HG03439 (cell line): Measurements from ENCODE around the gene TENM4.
"Not testable (repeated sequence)": the region's sequence is repeated elsewhere in the genome, so short reads cannot be mapped to it uniquely, and the experiment has no call there.

ENCODE experiments used
- ATAC-seq: cut with Tn5 transposase; IDR thresholded peaks from one replicate; pipeline ENCODE4 v1.9.1; 2021; ENCODE audit warnings: mild to moderate bottlenecking, moderate library complexity; ENCODE audit not compliant: unreplicated experiment

The TENM4 gene

GRCh38 chr11:78990261-78990660 lies 450.6 kb downstream of the TENM4 start:
- ATAC-seq = no peak

DNA sequence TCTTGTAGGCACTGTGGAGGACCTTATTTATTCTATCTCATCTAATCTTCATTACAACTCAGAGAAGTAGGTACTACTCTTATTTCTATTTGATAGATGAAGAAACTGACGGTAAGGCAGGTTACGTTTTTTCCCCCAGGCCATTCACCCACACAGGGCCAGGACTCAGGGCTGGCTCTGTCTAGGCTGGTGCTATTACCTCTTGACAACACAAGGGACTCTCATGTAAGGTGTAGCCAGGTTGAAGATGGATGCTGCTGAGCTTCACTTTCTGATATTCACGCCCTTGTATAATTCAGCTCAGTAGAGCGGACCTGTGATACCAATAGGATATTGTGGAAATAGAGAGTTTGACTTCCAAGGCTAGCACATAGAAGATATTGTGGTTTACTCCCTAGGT lies 453.1 kb downstream of the TENM4 start:
- ATAC-seq = no peak

DNA sequence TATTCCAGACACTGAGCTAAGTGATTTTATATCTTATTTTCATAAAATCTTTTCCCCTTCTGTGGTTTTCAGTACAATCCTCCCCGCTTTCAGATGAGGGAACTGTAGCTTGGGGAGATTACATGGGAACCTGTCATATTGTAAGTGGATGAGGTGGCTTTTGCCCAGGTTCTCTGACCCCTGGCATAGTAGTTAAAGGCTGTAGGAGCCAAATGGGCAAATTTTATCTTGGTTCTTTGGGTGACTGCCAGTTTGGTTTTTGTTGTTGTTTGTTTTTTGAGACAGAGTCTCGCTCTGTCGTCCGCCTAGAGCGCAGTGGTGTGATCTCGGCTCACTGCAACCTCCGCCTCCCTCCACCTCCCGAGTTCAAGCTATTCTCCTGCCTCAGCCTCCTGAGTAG lies 454.5 kb downstream of the TENM4 start:
- ATAC-seq = no peak

GRCh38 chr11:78985663-78986062 lies 455.2 kb downstream of the TENM4 start:
- ATAC-seq = no peak

DNA sequence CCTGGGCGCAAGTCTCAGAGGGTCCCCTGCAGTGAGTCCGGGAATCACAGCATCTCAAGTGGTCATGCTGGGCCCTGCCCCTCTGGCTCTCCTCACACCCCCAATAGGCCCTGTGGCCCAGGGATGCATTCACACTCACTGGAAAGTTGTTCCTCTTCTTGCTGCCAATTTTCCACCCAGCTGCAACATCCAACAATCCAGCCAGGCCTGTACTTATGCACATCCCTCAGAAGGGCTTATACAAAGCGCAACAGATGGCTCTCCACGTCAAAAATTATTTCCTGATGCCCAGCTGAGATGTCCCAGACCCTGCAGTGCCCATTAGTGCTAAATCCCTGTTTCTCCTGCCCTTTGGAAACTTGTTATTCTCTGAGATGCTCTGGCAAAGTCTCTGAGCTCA lies 458.4 kb downstream of the TENM4 start:
- ATAC-seq = no peak

DNA sequence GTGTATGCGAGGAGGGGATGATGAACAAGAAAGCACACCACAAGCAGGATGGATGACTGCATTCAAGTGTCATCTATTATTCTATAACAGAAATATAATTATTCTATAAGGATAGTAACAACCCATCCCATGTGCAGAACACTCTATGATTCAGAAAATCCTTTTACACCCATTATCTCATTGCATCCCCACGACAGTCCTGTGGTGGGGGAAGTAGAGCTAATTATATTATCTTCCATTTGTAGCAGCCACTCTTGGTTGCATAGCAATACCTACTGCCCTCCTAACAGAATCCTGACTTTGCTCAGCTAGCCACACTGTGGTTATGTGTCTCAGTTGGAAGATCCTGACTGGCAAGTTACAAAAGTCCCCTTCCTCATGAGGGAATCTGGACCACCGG lies 459.7 kb downstream of the TENM4 start:
- ATAC-seq = no peak

- ATAC-seq = no peak
These were observed 462.0 kb downstream of the TENM4 start for GRCh38 chr11:78978831-78979230.

DNA sequence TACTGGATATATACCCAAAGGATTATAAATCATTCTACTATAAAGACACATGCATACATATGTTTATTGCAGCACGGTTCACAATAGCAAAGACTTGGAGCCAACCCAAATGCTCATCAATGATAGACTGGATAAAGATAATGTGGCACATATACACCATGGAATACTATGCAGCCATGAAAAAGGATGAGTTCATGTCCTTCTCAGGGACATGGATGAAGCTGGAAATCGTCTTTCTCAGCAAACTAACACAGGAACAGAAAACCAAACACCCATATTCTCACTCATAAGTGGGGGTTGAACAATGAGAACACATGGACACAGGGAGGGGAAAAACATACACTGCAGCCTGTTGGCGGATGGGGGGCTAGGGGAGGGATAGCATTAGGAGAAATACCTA lies 463.0 kb downstream of the TENM4 start:
- ATAC-seq = not testable (repeated sequence)

GRCh38 chr11:78977009-78977408 lies 463.8 kb downstream of the TENM4 start:
- ATAC-seq = no peak

DNA sequence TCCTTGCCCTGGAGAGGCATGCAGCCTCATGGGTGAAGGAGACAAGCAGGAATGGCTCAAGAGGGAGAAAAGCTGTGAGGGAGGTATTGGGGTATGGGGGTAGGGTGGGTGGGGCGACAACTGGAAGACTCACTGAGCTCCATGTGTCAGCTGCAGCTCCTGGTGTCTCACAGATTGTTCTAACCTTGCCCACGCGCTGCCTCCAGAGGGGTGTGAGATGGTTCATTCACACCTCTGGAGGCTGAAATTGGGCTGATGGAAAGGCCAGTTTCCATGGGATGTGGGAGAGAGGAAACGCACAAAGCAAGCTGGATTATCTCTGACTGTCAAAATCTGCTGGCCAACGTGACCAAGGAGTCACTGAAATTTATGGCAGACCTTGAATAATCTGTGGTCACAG lies 465.7 kb downstream of the TENM4 start:
- ATAC-seq = no peak

DNA sequence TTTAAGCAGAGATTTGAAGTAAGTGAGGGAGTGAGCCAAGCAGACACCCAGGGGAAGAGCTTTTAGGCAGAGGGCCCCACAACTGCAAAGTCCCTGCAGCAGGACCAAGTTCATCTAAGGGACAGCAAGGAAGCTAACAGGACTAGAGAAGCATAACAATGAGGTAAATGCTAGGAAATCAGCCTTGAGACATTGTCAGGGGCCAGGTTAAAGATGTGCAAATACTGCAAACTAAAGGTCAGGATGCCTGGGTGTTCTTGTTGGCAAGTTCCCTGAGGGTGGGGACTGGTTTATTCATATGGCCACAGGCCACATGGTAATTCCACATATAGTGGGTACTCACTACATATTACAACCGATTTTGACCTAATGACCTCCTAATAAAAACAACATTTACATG lies 467.0 kb downstream of the TENM4 start:
- ATAC-seq = no peak

DNA sequence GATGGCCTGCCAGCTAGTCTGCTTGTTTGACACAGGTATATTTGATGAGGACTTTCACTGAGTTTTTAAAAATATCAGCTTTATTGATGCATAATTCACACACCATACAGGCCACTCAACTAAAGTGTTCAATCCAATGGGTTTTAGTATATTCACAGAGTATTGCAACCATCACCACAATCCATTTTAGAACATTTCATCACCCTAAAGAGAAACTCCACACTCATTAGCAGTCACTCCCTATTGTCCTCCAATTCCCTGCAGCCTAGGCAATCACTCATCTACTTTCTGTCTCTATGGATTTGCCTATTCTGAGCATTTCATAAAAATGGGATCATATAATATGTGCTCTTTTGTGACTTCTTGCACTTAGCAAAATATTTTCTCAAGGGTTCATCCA lies 468.2 kb downstream of the TENM4 start:
- no peak for ATAC-seq

DNA sequence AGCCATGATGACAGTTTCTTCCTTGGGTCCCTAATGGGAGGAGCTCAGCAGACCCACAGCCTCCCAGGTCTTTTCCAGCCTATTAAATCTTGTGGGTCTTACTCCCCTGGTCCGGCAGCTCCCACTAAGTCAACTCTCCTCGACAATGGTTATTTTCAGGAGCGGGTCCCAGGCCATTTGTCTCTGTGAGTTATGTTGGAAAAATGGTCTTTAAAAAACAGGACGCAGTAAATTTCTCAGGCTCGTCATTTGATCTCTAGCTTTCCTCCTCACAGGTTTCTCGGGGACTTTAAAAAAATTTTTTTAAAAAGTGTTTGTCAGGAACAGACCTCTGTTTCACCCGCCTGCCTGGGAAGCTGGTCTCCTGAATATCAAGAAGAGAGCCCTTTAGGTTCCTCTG lies 468.7 kb downstream of the TENM4 start:
- no peak for ATAC-seq

DNA sequence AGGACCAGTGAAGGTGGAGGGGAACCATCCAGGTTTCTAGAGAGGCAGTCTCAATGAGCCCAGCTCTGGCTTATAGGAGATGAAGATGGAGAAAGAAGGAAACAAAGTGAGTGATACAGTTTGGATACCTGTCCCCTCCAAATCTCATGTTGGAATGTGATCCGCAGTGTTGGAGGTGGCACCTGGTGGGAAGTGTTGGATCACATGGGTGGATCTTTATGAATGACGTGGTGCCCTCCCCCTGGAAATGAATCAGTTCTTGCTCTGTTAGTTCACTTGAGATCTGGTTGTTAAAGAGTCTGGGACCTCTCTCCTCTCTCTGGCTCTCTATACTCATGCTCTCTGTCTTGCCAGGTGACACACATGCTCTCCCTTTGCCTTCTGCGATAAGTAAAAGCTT lies 473.0 kb downstream of the TENM4 start:
- ATAC-seq = no peak

GRCh38 chr11:78965432-78965831 lies 475.4 kb downstream of the TENM4 start:
- no peak for ATAC-seq

GRCh38 chr11:78961937-78962701 lies 478.7 kb downstream of the TENM4 start:
- ATAC-seq = no peak

DNA sequence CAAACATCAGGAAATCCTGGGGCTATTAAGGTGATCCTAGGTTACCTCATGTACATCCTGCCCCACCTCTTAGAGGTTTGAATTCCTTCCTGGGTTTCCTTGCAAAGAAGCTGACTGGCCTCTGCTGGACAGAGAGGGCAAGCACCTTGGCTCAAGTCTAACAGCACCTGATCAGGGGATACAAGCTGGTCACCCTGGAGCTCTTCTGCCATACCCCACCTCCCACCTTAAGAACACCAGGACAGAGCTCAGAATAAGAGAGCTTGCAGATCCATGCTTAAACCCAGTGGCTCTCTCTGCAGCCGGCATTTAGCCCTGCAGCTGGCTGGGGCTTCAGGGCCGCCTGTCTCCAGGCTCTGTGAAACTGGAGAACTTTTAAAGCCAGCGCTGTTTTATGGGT lies 479.6 kb downstream of the TENM4 start:
- ATAC-seq = no peak

- ATAC-seq = no peak
These were observed 482.4 kb downstream of the TENM4 start for GRCh38 chr11:78958444-78958843.

GRCh38 chr11:78957476-78958245 lies 483.2 kb downstream of the TENM4 start:
- ATAC-seq = no peak

DNA sequence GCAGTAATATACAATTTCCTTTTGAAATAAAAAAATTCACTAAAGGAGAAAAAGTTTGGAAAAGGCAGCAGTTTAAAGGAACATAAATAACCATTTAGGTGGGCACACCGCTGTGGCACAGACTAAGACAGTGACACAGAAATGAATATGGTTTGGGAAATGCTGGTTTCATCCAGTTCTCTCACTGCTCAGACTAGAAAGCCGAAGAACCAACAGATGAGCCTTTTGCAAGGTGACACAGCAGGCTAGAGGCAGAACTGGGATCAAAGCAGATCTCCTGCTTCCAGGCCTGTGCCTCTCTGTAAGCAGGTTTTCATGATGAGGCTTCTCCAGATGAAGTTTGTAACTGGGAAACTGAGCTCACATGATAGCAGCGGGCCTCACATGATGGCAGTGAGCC lies 486.1 kb downstream of the TENM4 start:
- ATAC-seq = no peak

DNA sequence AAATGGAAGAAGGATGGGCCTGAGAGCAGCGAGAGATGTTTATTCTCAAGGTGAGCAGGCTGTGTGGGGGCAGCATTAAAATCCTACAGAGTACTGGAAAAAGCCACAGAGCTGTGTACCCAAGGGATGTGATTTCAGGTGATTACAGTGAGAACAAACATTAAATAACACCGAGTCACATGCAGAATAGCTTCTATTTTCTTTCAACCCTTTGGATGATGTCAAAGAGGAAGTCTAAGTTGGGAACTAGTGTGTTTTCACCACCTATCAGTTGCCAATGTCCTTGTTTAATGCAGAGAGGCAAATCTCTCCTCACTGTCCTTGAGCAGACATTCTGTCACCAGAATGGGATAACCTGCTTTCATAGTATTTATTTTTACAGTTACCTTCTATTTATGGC lies 486.6 kb downstream of the TENM4 start:
- ATAC-seq = no peak

DNA sequence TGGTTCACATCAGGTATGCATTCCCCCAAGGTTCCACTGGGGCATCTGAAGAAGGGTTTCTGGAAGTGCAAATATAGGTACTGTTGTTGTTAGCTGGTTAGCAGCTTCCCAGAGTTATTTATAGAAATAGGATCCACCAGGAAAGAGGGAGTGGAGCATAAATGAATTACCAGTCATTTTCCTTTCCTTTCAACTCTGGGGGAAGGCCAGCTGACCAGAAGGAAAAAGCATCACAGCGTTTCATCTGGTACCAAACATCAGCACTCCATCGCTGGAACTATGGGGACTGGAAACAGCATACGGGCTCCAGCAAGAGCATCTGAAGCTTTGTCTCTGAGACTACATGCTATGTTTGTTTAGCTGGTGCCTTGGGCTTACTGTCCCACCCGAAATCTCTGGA lies 487.9 kb downstream of the TENM4 start:
- ATAC-seq = no peak

- no peak for ATAC-seq
These were observed 488.7 kb downstream of the TENM4 start for GRCh38 chr11:78952175-78952574.
